Coronary artery (tissue), 2 donors: ENCODE measurements around the gene MROH7.

ENCODE experiments used
- DNase-seq: peaks from one replicate; pipeline ENCODE4 v3.0.0-alpha.2; 2017; ENCODE audit warnings: low spot score
- H3K27ac ChIP-seq, 2 donors: fragments of 200-600 bp; sonication (generic); one replicate each; pipeline ENCODE4 v1.5.1; 2016 to 2019
- H3K4me3 ChIP-seq: fragments of 200-600 bp; sonication (generic); 2 replicates; pipeline ENCODE4 v1.5.1; 2016; ENCODE audit warnings: mild to moderate bottlenecking, moderate library complexity
- CTCF ChIP-seq: fragments of 200-600 bp; sonication (generic); IDR thresholded peaks from one replicate; pipeline ENCODE4 v1.5.1; 2019; ENCODE audit warnings: antibody characterized with exemption

MROH7 gene

DNA sequence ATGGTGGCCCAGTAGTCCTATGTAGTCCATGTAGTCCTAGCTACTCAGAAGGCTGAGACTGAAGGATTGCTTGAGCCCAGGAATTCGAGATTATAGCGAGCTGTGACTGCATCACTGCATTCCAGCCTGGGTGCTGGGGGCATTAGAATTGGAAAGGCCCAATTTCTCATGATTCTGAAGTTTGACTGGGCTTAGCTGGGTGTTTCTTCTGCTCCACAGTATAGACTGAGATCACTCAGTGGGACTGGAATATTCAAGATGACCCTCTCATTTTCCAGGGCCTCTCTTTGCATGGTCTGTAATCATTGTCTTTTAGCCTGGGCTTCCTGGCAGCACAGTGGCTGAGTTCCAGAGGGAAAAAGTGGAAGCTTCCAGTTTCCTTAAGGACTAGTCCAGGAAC lies 26.2 kb downstream of the MROH7 start:
- no peak for DNase-seq
- no peak overlapping the region for H3K27ac ChIP-seq
- TF ChIP-seq CTCF, result no peak
- no peak overlapping the region for H3K4me3 ChIP-seq

DNA sequence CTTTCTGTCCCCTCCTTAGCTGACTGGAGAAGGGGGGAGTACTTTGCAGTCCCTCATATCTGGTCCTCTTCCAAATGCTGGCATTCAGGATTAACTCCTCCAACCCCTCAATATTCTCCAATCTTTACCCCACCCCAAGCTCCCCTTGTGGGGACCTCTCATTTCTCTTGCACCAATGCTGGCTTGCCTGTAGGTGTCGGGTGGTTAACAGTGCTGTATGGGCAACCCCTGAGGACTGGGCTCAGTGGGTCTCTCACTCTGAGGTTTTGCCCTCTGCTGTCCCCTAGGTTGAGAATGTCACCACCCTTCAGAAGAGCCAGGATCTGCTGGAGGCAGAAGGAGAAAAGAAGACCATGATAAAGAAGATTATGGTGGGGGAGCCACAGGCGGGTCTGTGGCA lies 27.0 kb downstream of the MROH7 start:
- Histone ChIP-seq H3K27ac (no peak overlapping the region), H3K4me3 (no peak overlapping the region)
- no peak for DNase-seq
- TF ChIP-seq CTCF, result no peak

- no peak for TF ChIP-seq CTCF
- H3K27ac ChIP-seq, result no peak overlapping the region
- no peak for DNase-seq
- no peak overlapping the region for H3K4me3 ChIP-seq
These were observed 30.5 kb downstream of the MROH7 start for GRCh38 chr1:54671985-54672608.

- DNase-seq, result no peak
- no peak for TF ChIP-seq CTCF
- Histone ChIP-seq H3K27ac (no peak overlapping the region), H3K4me3 (no peak overlapping the region)
These were observed 37.4 kb downstream of the MROH7 start for GRCh38 chr1:54678776-54679643.

GRCh38 chr1:54679706-54680105 lies 38.1 kb downstream of the MROH7 start:
- H3K27ac ChIP-seq, result no peak overlapping the region
- no peak overlapping the region for H3K4me3 ChIP-seq
- DNase-seq, result no peak
- no peak for TF ChIP-seq CTCF

- no peak overlapping the region for H3K4me3 ChIP-seq
- no peak for DNase-seq
- no peak for TF ChIP-seq CTCF
- H3K27ac ChIP-seq, result no peak overlapping the region
These were observed 38.8 kb downstream of the MROH7 start for GRCh38 chr1:54680387-54680786.

- no peak overlapping the region for H3K4me3 ChIP-seq
- no peak for DNase-seq
- TF ChIP-seq CTCF, result no peak
- no peak overlapping the region for H3K27ac ChIP-seq
These were observed 39.8 kb downstream of the MROH7 start for GRCh38 chr1:54681358-54681757.
